Left hindlimb (tissue), 1 donor: ENCODE data around the gene ZNF273.
"Not testable (repeated sequence)": the region's sequence is repeated elsewhere in the genome, so short reads cannot be mapped to it uniquely, and the experiment has no call there.

ENCODE experiments used
- DNase-seq: peaks from one replicate; pipeline ENCODE4 v3.0.0-alpha.2; 2018

The ZNF273 gene

DNA sequence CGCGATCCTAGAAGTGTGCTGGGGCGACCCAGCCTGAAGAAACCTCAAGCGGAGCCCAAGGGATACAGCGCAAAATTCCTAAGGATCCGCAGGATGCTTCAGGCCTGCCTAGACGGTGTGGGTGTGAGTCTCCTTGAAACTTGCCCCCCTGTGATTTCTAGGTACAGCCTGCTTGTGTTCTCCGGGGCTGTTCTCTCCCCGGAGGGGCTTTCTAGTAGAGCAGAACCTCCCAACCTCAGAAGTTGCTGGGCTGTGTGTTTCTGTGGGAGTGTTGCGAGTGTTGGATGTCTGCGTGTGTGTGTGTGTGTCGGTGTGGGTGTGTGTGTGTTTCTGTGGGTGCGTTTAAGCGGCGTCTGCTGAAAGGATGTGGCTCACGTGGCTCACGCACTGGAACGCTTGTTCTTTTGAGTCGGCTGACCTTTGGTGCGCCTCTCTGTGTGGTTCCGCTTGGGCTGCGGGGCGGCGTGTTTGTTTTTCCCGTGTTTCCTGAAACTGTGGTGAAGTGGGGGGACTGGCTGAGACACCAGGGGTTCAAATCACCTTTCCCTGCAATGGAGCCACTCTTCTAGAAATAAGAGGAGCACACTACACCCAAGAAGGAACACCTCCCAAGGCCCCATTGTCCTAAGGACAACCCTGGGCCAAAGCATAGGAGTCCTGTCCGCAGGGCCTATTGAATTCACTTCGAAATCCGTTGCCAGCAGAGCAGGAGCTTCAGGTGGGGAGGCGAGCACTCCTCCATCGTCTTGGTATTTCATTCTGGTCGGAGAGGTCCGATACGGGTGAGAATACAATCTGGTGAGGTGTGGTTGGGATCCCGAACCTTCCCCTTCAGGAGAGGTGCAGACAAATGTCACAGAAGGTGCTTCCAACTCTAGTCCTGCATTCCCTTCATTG is 25.1 kb upstream of the ZNF273 start:
- no peak for DNase-seq

DNA sequence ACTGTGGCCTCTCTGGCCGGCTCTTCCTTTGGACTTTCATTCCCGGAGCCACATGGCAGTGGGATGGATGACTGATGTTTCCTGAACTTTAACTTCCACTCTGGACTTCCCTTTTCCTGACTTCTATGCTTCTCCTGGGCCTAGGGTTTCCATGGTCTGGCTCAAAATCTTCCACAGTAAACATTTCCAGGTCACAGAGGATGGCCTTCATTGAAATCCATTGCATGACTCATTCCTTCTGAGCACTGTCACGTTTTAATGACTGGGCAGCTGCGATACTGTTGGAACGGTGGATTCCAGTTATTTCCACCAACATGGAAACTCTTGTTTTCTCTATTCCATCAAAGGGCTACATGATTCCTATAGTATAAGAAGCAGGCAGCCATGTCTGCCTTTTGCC is 24.4 kb upstream of the ZNF273 start:
- no peak for DNase-seq

- no peak for DNase-seq
Measured at GRCh38 chr7:64879086-64879730, 23.9 kb upstream of the ZNF273 start.

DNA sequence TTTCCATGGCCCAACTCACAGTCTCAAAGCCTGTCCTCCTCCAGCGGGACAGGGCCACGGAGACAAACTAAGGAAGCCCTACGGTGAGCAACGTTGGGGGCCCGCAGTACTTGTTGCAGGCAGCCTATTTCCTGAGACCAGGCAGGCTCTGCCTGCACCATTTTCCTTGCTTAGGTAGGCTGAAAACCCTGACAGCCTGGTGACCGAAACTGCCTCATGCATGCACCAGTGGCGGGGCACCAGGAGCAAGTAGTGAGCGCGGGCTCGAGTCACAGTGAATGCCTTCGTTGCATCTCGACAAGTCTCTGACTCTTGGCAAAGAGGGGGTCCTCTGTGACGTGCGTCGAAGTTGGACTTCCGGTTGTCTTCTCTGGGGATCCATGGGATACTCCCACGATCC is 23.3 kb upstream of the ZNF273 start:
- no peak for DNase-seq

DNA sequence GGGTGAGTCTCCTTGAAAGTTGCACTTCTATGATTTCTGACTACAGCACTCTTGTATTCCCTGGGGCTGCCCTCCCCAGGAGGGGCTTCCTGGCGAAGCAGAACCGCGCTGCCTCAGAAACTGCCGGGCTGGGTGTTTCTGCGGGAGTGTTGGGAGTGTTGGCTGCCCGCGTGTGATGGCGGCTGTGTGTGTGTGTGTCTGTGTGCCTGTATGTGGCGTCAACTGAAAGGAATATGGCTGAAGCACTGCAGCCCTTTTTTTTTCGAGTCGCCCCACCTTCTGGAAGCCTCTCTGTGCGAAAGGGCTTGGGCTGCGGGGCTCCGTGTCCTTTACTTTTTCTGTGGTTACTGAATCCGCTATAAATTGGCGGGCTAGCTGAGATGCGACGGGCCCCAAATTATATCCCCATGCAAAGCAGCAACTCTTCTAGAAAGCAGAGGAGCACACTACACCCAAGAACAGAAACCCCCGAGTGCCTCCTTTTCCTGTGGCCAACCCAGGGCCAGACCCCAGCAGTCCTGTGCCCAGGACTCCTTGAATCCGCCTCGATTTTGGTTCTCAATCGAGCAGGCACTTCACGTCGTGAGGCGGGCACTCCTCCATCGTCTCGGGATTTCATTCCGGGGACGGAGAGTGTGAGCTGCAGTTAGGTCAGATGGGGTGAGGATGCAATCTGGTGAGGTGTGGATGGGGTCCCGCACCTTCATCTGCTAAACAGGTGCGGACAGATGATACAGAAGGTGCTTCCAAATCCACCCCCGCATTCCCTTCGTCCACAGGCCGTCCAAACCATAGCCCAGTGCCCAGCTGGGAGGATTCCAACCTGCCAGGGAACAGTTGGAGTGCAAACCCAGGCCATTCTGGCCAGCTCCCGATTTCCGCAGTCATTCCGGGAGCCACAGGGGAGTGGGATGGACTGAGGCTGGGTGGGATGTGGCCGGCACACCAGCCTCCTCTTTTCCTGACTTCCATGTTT is 22.5 kb upstream of the ZNF273 start:
- DNase-seq = no peak

DNA sequence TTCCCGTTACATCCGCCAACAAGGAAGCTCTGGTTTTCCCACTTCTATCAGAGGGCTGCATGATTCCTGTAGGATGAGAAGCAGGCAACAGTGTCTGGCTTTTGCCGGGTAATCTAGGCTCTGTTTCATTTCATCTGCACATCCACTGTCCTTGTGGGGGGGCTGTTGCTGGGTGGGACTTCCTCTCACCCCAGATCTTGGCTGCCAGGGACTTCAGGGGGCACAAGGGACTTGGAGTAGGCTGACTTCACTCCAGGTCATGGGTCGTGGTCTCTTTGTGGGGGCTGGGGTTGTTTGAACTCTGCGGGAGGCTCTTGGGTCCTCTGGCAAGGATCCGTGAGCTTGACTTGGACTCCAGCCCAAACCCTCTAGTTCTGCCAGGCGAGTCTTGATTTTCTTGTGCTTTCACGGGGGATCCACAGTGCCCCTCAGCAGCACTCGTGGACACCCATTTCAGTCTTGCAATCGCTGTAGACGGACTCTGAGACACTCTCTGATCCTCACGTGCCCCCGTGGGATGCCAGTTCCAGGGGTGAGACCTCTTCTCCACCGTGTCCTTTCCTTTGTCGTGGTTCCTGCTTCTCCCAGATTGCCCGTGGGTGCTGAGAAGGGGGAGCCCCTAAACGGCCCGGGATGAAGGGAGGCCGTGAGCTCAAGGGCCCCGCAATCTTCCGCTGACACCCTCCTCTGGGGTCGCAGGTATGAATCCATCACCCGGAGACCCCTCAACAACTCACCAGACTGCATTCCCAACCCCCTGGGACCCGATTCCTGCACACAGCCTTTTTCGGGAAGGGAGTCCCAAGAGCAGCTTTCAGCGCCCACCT is 21.4 kb upstream of the ZNF273 start:
- DNase-seq = no peak

DNA sequence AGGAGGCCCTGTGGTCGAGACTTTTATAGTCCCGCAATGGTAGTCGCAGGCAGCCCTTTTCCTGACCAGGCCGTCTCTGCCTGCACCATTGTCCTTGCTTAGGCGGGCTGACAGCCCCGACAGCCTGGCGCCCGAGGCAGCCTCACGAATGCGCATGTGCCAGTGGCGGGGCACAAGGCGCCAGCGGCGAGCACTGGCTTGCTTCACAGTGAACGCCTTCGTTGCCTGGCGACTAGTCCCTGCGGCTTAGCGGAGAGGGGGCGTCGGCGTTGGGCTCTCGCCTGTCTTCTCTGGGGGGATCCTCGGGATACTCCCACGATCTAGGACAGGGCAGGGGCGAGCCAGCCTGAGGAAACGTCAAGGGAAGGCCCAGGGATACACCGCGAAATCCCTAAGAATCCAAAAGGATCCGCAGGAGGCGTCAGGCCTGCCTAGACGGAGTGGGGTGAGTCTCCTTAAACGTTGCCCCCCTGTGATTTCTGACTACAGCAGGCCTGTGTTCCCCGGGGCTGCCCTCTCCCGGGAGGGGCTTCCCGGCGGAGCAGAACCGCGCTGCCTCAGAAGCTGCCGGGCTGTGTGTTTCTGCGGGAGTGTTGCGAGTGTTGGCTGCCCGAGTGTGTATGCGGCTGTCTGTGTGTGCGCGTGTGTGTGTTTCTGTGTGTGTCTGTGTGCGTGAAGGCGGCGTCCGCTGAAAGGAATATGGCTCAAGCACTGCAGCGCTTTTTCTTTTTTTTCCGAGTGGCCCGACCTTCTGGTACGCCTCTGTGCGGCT is 20.5 kb upstream of the ZNF273 start:
- peak; percentile 68 for DNase-seq

GRCh38 chr7:64883113-64883905 is 19.8 kb upstream of the ZNF273 start:
- no peak for DNase-seq

DNA sequence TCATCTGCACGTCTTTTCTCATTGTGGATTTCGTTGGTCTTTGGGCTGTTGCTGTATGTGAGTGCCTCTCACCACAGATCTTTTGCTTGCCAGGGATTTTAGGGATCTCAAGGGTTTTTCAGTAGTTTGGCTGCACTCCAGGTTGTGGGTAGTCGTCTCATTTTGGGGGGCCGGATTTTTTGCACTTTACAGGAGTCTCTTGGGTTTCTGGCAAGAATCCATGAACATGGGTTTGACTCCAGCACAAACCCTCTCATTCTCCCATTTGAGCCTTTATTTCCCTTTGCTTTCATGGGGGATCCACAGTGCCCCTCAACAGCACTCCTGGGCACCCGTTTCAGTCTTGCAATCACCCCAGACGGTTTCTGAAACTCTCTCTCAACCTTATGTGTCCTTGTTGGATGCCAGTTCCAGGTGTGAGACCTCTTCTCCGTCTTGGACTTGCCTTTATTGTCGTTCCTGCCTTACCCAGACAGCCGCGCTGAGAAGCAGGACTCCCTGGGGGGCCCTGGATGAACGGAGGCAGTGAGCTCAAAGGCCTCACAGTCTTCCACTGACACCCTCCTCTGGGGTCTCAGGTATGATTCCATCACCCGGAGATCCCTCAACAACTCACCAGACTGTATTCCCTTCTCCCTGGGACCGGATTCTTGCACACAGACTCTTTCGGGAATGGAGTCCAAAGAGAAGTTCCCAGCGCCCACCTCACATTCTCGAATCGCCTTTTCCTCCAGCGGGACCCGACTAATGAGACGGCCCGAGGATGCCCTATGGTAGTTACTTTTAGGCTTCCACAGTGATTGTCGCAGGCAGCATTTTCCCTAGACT is 18.8 kb upstream of the ZNF273 start:
- no peak for DNase-seq

DNA sequence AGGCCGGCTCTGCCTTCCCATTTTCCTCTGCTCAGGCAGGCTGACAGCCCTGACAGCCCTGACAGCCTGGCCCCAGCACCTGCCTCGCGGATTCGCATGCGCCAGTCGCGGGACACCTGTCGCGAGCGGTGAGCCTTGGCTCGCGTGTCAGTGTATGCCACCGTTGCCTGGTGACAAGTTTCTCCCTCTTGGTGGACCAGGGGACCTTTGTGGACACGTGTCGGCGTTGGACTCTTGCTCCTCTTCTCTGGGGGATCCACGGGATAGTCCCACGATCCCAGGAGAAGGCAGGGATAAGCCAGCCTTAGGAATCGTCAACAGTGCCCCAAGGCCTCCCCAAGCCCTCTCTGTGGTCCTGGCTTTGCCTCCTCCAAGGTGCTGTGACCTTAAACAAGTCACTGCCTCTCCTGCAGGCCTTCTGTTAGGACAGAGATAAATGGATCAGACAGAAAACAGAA is 18.1 kb upstream of the ZNF273 start:
- no peak for DNase-seq

DNA sequence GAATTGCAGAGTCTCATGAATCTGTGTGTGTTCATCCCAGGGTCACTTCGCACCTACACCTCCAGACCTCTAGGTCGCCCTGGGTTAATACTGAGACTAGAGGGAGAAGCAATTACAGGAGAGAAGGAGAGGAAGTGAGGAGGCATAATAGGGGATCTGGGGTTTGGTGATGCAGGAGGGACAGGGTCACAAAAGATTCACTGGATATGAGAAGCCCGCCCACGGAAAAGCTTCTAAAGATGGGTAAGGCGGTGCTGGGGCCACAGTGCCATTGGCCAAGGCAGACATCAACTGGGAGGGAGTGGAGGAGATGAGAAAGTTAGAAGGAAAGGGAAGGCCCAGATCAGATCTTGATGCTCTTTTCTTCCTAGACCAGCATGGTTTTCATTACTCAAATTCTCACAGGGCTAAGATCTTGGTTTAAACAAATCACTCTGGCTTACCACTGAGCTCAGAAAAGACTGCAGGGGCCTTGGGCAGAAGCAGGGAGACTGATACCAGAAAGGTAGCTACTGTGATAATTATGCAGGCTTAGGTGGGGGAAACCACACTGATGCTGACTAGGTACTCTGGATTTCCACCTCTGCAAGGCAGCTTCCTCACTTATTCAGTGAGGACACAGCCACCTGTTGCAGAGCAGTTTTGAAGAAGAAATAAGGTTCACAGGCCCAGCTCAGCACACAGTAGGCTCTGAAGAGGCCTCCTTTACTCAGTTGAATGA is 17.4 kb upstream of the ZNF273 start:
- DNase-seq = no peak

DNA sequence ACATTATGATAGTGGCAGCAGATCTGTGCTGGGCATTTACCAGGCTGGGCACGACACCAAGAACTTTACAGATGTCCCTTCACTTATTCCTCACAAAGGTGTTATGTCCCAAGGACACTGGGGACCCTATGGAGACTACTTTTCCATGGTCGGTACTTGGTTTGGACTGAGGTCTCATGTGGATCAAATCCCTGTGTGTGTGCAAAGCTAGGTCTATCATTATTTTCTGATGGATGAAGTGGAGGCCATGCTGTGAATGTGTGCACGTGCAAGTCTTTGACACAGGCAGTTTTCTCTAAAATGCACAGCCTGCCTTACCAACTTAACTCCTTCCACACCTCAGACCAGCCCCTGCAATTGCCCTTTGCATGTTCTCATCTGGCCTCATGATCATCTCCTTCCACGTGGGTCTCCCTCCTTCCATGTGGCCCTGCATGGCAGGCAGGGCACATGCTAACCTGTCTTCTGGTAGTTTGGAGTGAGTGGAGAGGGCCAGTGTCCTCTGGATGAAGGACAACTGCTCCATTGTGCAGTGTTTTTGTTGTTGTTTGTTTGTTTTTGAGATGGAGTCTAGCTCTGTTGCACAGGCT is 16.0 kb upstream of the ZNF273 start:
- no peak for DNase-seq

DNA sequence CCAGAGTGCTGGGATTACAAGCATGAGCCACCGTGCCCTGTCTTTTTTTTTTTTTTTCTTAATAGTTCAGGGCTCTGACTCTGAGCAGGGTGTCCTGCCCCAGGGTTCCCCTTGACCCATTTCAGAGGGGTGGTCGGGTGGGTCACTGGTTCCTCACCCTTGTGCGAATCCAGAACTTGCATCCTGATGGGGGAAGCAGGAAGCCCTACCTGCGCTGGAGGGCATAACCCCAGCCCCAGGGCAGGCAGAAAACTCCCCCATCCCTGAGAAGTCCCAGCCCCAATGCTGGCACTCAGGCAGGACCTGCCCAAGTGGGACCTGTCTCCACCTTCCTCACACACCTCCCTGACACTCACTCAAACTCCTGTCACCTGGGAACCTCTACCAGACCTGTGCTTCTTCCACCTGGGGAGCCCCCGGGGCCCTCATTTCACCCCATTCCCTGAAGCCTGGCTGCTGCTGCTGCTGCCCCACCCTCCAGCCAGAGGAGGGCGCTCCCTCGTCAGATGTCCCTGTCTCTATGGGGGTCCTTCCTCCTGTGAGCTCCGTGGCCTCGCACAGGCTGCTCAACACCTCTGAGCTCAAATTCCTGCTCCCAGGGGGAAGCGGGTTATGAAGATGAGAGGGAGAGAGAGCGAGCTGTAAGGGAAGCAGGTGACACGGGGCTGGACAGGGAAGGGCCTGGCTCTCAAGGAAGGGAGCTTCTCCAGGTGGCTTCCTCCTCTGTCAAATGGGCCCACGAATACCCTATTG is 15.1 kb upstream of the ZNF273 start:
- DNase-seq = no peak

GRCh38 chr7:64888561-64888900 is 14.5 kb upstream of the ZNF273 start:
- DNase-seq = no peak

GRCh38 chr7:64888901-64889685 is 14.0 kb upstream of the ZNF273 start:
- DNase-seq = no peak

DNA sequence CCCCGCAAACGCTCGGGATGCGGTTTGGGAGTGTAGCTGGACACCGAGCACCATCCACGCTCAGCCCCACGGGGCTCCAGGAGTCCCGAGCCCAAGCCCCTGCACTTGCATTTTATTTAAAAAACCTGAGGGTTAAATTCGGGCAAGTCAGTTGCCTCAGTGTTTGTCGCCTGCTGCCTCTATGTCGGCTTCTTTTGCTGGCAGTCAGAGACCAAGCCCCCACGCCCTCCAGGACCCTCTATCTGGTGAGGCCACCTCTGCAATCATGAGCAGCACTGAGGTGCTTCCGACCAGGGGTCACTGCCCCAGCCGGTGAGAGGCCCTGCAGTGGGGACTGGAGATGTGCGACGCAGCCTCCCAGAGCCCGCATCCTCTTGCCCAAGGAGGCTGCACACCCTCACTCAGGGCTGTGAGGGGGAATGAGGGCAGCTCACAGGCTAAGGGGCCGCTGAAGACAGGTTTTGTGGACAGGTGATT is 13.3 kb upstream of the ZNF273 start:
- DNase-seq = no peak

- DNase-seq = not testable (repeated sequence)
Measured at GRCh38 chr7:64890273-64890672, 12.8 kb upstream of the ZNF273 start.
